GM12878 (cell line): ENCODE measurements around the gene LYPLA2. TPM values are rescaled to one million over a fixed set of nuclear protein-coding genes. Genes with fewer than 3 reads are reported as not detected.

Experiments used
- ATAC-seq: fragments of 200-7000 bp; cut with Tn5 transposase; 3 replicates; pipeline ENCODE4 v1.9.1; 2020; ENCODE audit warnings: mild to moderate bottlenecking, moderate library complexity
- BruUV-seq: library from RNA; stranded (reverse); fragments of 400-500 nt; replicated peaks from 2 replicates; lab custom pipeline; 2021; lab: Mats Ljungman, UMichigan
- CTCF ChIA-PET: fragments of 300-600 bp; sonication (Branson Sonifier 250); formaldehyde crosslinking; extraction: SDS; loops from one replicate; lab custom pipeline; 2021; ENCODE audit warnings: inconsistent platforms; lab: Yijun Ruan, JAX
- POLR2A ChIA-PET: fragments of 350-600 bp; formaldehyde crosslinking; extraction: SDS; loops from one replicate; lab custom pipeline; 2021; ENCODE audit warnings: inconsistent platforms; lab: Charles Lee
- RAD21 ChIA-PET: fragments of 300-600 bp; sonication (Branson Sonifier 250); formaldehyde crosslinking; loops from one replicate; lab custom pipeline; 2023; ENCODE audit warnings: antibody characterized with exemption; ENCODE audit not compliant: unreplicated experiment; lab: Charles Lee
- SMC1A ChIA-PET: fragments of 300-600 bp; sonication (Branson Sonifier 250); formaldehyde crosslinking; loops from one replicate; lab custom pipeline; 2023; ENCODE audit not compliant: unreplicated experiment, uncharacterized antibody; lab: Charles Lee
- DNase-seq: peaks from one replicate; pipeline ENCODE4 v3.0.0-alpha.2; 2011; ENCODE audit warnings: low read depth, low spot score
- FAIRE-seq: peaks from 3 replicates; lab custom pipeline; 2011; peaks lifted over from hg19 to GRCh38; lab: Jason Lieb, UNC
- H2AFZ ChIP-seq: 2 replicates; pipeline ENCODE4 v1.6.0; 2011; ENCODE audit warnings: low read depth, low read length, control low read depth; ENCODE audit not compliant: control insufficient read depth
- H3K27ac ChIP-seq: 2 replicates; pipeline ENCODE4 v1.5.1; 2011; ENCODE audit warnings: control low read depth; ENCODE audit not compliant: control insufficient read depth, insufficient read depth
- H3K27me3 ChIP-seq, 2 experiments: replicated peaks in 1 of 2; 2 replicates each; pipeline versions ENCODE4 v1.6.0 to v1.6.1; 2011; ENCODE audit warnings: low read length in 1 of 2; ENCODE audit not compliant: control insufficient read depth in 2 of 2, insufficient read depth in 2 of 2
- H3K36me3 ChIP-seq, 2 experiments: 2 replicates each; pipeline ENCODE4 v1.5.1; 2011; ENCODE audit warnings: low read length in 1 of 2; ENCODE audit not compliant: control insufficient read depth in 2 of 2, insufficient read depth in 2 of 2
- H3K4me1 ChIP-seq: 2 replicates; pipeline ENCODE4 v1.6.1; 2011; ENCODE audit warnings: mild to moderate bottlenecking, low read length, moderate library complexity, mixed read lengths; ENCODE audit not compliant: control insufficient read depth, insufficient read depth
- H3K4me2 ChIP-seq: 2 replicates; pipeline ENCODE4 v1.6.0; 2011; ENCODE audit warnings: control low read depth; ENCODE audit not compliant: control insufficient read depth, insufficient read depth
- H3K4me3 ChIP-seq: fragments of 200-600 bp; sonication (generic); 2 replicates; pipeline ENCODE4 v1.5.1; 2016
- H3K79me2 ChIP-seq: 2 replicates; pipeline ENCODE4 v1.6.0; 2011; ENCODE audit warnings: low read length; ENCODE audit not compliant: control insufficient read depth, insufficient read depth
- H3K9ac ChIP-seq: 2 replicates; pipeline ENCODE4 v1.8.0; 2011; ENCODE audit warnings: low read length, control low read depth, mixed read lengths; ENCODE audit not compliant: control insufficient read depth, insufficient read depth
- H3K9me3 ChIP-seq: replicated peaks from 3 replicates; pipeline ENCODE4 v1.5.1; 2011; ENCODE audit warnings: mild to moderate bottlenecking, low read length; ENCODE audit not compliant: control insufficient read depth, insufficient read depth
- H4K20me1 ChIP-seq: 2 replicates; pipeline ENCODE4 v1.6.0; 2011; ENCODE audit not compliant: control insufficient read depth, insufficient read depth
- ETV6 ChIP-seq, 2 experiments: fragments of 450-650 bp in 1 of 2; IDR thresholded peaks in 1 of 2; conservative IDR thresholded peaks in 1 of 2; 2 replicates each; pipeline ENCODE4 v1.6.1; 2014; ENCODE audit warnings: antibody characterized with exemption in 1 of 2, borderline replicate concordance in 1 of 2, low read depth in 1 of 2, mild to moderate bottlenecking in 1 of 2, moderate library complexity in 1 of 2
- POLR2AphosphoS5 ChIP-seq: IDR thresholded peaks from 2 replicates; pipeline ENCODE4 v1.6.1; 2011; ENCODE audit warnings: mild to moderate bottlenecking, low read length, inconsistent platforms
- WGBS: methylation state at CpG from one replicate; pipeline ENCODE4 v1.1.6; 2016; ENCODE audit warnings: low lambda C conversion rate; ENCODE audit not compliant: insufficient replicate concordance, insufficient coverage; ENCODE audit errors: missing lambda C conversion rate; 5-methylcytosine and 5-hydroxymethylcytosine counted together
- in situ Hi-C: fragments of 300-500 bp; cut with MboI; formaldehyde crosslinking; loops from 9 replicates; pipeline ENCODE4 v1.14.3; 2018; ENCODE audit warnings: mixed read lengths
- intact Hi-C: fragments of 100-400 bp; cut with micrococcal nuclease; formaldehyde crosslinking; loops from one replicate; pipeline ENCODE4 v1.14.2; 2022; ENCODE audit not compliant: unreplicated experiment
- polyA plus RNA-seq, 11 experiments: library from polyadenylated mRNA; depleted of rRNA in 4 of 11; unstranded in 6 of 11; stranded (reverse) in 5 of 11; fragments of >200 nt; fragmentation: Nextera tagmentation in 4 of 11; fragmentation: Illumina TruSeq in 1 of 11; extraction: Ambion mirVana in 4 of 11; extraction: Trizol in 1 of 11; gene quantifications; 1 replicate in 1 of 11; 2 replicates in 10 of 11; pipeline versions ENCODE4 v1.2.1 to v1.2.3, GENCODE V29; 2011 to 2016; ENCODE audit warnings: inconsistent platforms in 2 of 11, missing spikeins in 2 of 11, low read depth in 1 of 11
- total RNA-seq, 4 experiments: library from RNA; depleted of rRNA in 3 of 4; stranded (reverse); fragments of >200 nt in 3 of 4; fragmentation: Illumina TruSeq in 1 of 4; extraction: Trizol in 1 of 4; gene quantifications; 2 replicates each; pipeline versions ENCODE4 v1.2.1 to v1.2.3, GENCODE V29; 2013 to 2021

The LYPLA2 gene
- total and polyA plus RNA-seq, 10 of the 15 experiments (the other 5 are each of a cell fraction or from before 2014, with no cell fraction given) = 2.7 to 129 (median 62.3) TPM

GRCh38 chr1:23799255-23799569 is 8.3 kb downstream of the LYPLA2 start:
- WGBS = 34% methylated on average over 7 of the region's 7 CpGs
- Histone ChIP-seq H3K9ac (peak overlapping the region; percentile 83; the same call in 1 of the 2 replicates), H3K27ac (peak overlapping the region; percentile 70), H4K20me1 (no peaks in the 10 kb centered on the region), H3K4me3 (peak overlapping the region; percentile 80), H2AFZ (no peak overlapping the region), H3K27me3 (no peaks in the 10 kb centered on the region), H3K4me1 (peaks cover 9% of the 10 kb centered on the region), H3K9me3 (no peaks in the 10 kb centered on the region), H3K79me2 (peaks cover 10% of the 10 kb centered on the region), H3K4me2 (peak overlapping the region; percentile 86), H3K36me3 (peaks cover 6 to 14% of the 10 kb centered on the region in 2 experiments; a peak in 3 of 4 replicates)
- TF ChIP-seq ETV6 (conservative IDR thresholded peaks at IDR 0.05 in 1 of 2, IDR thresholded peaks at IDR 0.05 in 1 of 2; ENCODE audit: borderline replicate concordance in 1 of 2, low read depth in 1 of 2) (0 out of 4 replicates have a peak, but pooled peaks of 1 of the 2 experiments have one; percentile 16), POLR2AphosphoS5 (no peak)
- no peak for ATAC-seq
- ChIA-PET CTCF (interaction anchor here (1.1 to 2.2 kb wide), 8 partner anchors 10 to 117 kb away, joined by 3 to 12 read pairs (median 4); partner anchors contain the start of gene HMGCL), RAD21 (interaction anchor here (0.6 to 1.8 kb wide), 4 partner anchors 21 to 118 kb away, joined by 3 to 8 read pairs (median 4); partner anchors contain the start of gene PITHD1), SMC1A (interaction anchor here (1.4 to 1.8 kb wide), 2 partner anchors 24 to 117 kb away, joined by 3 to 6 read pairs; no protein-coding TSS in a partner anchor), POLR2A (interaction anchor here (0.6 to 3.0 kb wide), 5 partner anchors 13 to 111 kb away, joined by 3 to 19 read pairs (median 6); partner anchors contain the start of genes HMGCL and PITHD1)
- DNase-seq = no peak
- intact Hi-C loops (no loop called here), in situ Hi-C loops (loop anchor here (25.0 kb wide), 1 partner anchor 1438 kb away; the partner anchor contains the start of genes RSRP1 and SYF2)
- FAIRE-seq = no peak
- BruUV-seq = no TSS peak
